ENCODE measurements around the gene S1PR5.

Gene S1PR5

GRCh38 chr19:10517361-10517759 lies at the start of gene S1PR5:
S1PR5 (minus strand) TSS chr19:10517447; CDS start chr19:10515011, 2,436 bp downstream.
- peak within 1 kb of the TSS; percentile 44 for H3K4me3 ChIP-seq (ENCODE audit: low read length)
- TF ChIP-seq CTCF (conservative IDR thresholded peaks at IDR 0.05; ENCODE audit: low read length), result no peak
- DNase-seq (ENCODE audit: low read depth), result no peak

- H3K4me3 ChIP-seq (ENCODE audit: low read length), result peak overlapping the region; percentile 66
- DNase-seq (ENCODE audit: low read depth), result no peak
- TF ChIP-seq CTCF (conservative IDR thresholded peaks at IDR 0.05; ENCODE audit: low read length), result no peak
Observed at GRCh38 chr19:10566658-10567410, 49.6 kb upstream of the S1PR5 start.

GRCh38 chr19:10566408-10566657 lies 49.1 kb upstream of the S1PR5 start:
- no peak for DNase-seq (ENCODE audit: low read depth)
- H3K4me3 ChIP-seq (ENCODE audit: low read length), result peak overlapping the region; percentile 66
- TF ChIP-seq CTCF (conservative IDR thresholded peaks at IDR 0.05; ENCODE audit: low read length), result no peak

GRCh38 chr19:10565567-10566407 lies 48.5 kb upstream of the S1PR5 start, which contains the start of gene KRI1:
KRI1 (minus strand) TSS chr19:10566010; CDS start chr19:10565999, 11 bp downstream.
- peak; percentile 98 for DNase-seq (ENCODE audit: low read depth)
- peak within 1 kb of the TSS; percentile 91 for H3K4me3 ChIP-seq (ENCODE audit: low read length)
- peak; percentile 27; the same call in 1 of the 2 replicates for TF ChIP-seq CTCF (conservative IDR thresholded peaks at IDR 0.05; ENCODE audit: low read length)

GRCh38 chr19:10565028-10565566 lies 47.9 kb upstream of the S1PR5 start:
- H3K4me3 ChIP-seq (ENCODE audit: low read length), result peak overlapping the region; percentile 91
- peak; percentile 42 for TF ChIP-seq CTCF (conservative IDR thresholded peaks at IDR 0.05; ENCODE audit: low read length)
- DNase-seq (ENCODE audit: low read depth), result peak; percentile 49

- TF ChIP-seq CTCF (conservative IDR thresholded peaks at IDR 0.05; ENCODE audit: low read length), result no peak
- no peak overlapping the region for H3K4me3 ChIP-seq (ENCODE audit: low read length)
- DNase-seq (ENCODE audit: low read depth), result no peak
Observed at GRCh38 chr19:10562609-10563008, 45.4 kb upstream of the S1PR5 start.
